Neural crest cell (in vitro differentiated cells): ENCODE results near the gene DNAJC9. TPM values are rescaled to one million over a fixed set of nuclear protein-coding genes. Genes with fewer than 3 reads are reported as not detected.
A peak's percentile ranks its signal among the peaks of the same experiment; 100 is the strongest.

Experiments used
- DNase-seq: peaks from one replicate; pipeline ENCODE4 v3.0.0; 2021; ENCODE audit warnings: low read depth, mixed read lengths, low spot score
- H3K27ac Mint-ChIP-seq: one replicate; pipeline ENCODE4 v1.8.0; 2021; ENCODE audit warnings: mild to moderate bottlenecking, mixed read lengths; ENCODE audit not compliant: unreplicated experiment
- H3K27me3 Mint-ChIP-seq: 2 replicates; pipeline ENCODE4 v1.8.0; 2021; ENCODE audit warnings: low read depth, mild to moderate bottlenecking, mixed read lengths
- H3K36me3 Mint-ChIP-seq: 2 replicates; pipeline ENCODE4 v1.8.0; 2021; ENCODE audit warnings: low read depth, mild to moderate bottlenecking, mixed read lengths
- H3K4me1 Mint-ChIP-seq: 2 replicates; pipeline ENCODE4 v1.8.0; 2021; ENCODE audit warnings: mixed read lengths
- H3K4me3 Mint-ChIP-seq: one replicate; pipeline ENCODE4 v1.8.0; 2021; ENCODE audit warnings: mild to moderate bottlenecking, mixed read lengths
- H3K9me3 Mint-ChIP-seq: 2 replicates; pipeline ENCODE4 v1.8.0; 2021; ENCODE audit warnings: mixed read lengths
- total RNA-seq: library from RNA; stranded (reverse); gene quantifications from 2 replicates; pipeline ENCODE4 v1.2.1, GENCODE V29; 2021
- TF ChIP-seq, protein P1 (sequence below): fragments of 200-600 bp; sonication (generic); conservative IDR thresholded peaks from 2 replicates; pipeline ENCODE4 v1.5.0; 2021; ENCODE audit warnings: antibody characterized with exemption, mild to moderate bottlenecking

Gene DNAJC9
- total RNA-seq, 1 donor from 2014 or later = 74.8 TPM

DNA sequence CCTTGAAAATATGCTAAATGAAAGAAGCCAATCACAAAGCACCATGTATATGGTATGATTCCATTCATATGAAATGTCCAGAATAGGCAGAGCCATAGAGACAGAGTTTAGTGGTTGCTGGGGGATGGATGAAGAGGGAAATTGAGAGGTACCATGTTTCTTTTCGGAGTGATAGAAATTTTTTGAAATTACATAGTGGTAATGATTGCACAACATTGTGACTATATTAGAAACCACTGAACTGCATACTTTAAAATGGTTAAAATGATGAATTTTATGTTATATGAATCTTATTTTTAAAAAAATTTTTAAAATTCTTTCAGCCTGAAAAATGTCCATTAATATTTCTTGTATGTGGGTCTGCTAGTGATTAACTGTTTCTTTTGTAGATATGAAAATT lies 26.1 kb downstream of the DNAJC9 start:
- H3K4me1 Mint-ChIP-seq = no peaks in the 10 kb centered on the region
- H3K27ac Mint-ChIP-seq = no peak overlapping the region
- no peaks in the 10 kb centered on the region for H3K9me3 Mint-ChIP-seq
- TF ChIP-seq, protein P1, sequence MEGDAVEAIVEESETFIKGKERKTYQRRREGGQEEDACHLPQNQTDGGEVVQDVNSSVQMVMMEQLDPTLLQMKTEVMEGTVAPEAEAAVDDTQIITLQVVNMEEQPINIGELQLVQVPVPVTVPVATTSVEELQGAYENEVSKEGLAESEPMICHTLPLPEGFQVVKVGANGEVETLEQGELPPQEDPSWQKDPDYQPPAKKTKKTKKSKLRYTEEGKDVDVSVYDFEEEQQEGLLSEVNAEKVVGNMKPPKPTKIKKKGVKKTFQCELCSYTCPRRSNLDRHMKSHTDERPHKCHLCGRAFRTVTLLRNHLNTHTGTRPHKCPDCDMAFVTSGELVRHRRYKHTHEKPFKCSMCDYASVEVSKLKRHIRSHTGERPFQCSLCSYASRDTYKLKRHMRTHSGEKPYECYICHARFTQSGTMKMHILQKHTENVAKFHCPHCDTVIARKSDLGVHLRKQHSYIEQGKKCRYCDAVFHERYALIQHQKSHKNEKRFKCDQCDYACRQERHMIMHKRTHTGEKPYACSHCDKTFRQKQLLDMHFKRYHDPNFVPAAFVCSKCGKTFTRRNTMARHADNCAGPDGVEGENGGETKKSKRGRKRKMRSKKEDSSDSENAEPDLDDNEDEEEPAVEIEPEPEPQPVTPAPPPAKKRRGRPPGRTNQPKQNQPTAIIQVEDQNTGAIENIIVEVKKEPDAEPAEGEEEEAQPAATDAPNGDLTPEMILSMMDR = no peak
- H3K36me3 Mint-ChIP-seq = peaks cover 24% of the 10 kb centered on the region
- H3K4me3 Mint-ChIP-seq = no peak overlapping the region
- no peaks in the 10 kb centered on the region for H3K27me3 Mint-ChIP-seq
- DNase-seq = no peak

DNA sequence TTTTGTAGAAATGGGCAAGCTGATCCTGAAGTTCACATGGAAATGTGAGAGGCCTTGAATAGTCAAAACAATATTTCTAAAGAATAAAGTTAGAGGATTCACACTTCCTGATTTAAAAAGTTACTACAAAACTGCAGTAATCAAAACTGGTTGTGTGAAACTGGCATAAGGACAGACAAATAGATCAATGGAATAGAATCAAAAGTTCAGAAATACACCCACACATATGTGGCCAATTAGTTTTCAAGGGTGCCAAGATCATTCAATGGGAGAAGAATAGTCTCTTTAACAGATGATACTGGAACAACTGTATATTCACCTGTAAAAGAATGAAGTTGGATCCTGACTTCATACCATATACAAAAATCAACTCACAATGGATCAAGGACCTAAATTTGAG lies 27.7 kb downstream of the DNAJC9 start:
- H3K36me3 Mint-ChIP-seq = peaks cover 29% of the 10 kb centered on the region
- H3K27me3 Mint-ChIP-seq = no peaks in the 10 kb centered on the region
- TF ChIP-seq, protein P1 = no peak
- no peak for DNase-seq
- no peaks in the 10 kb centered on the region for H3K4me1 Mint-ChIP-seq
- H3K9me3 Mint-ChIP-seq = no peaks in the 10 kb centered on the region
- H3K4me3 Mint-ChIP-seq = no peak overlapping the region
- H3K27ac Mint-ChIP-seq = no peak overlapping the region

GRCh38 chr10:73218431-73219191 lies 28.4 kb downstream of the DNAJC9 start:
- Mint-ChIP-seq H3K9me3 (no peaks in the 10 kb centered on the region), H3K27me3 (no peaks in the 10 kb centered on the region), H3K4me1 (no peaks in the 10 kb centered on the region), H3K36me3 (peaks cover 29% of the 10 kb centered on the region), H3K4me3 (no peak overlapping the region), H3K27ac (no peak overlapping the region)
- no peak for DNase-seq
- TF ChIP-seq, protein P1 = peak; percentile 57

DNA sequence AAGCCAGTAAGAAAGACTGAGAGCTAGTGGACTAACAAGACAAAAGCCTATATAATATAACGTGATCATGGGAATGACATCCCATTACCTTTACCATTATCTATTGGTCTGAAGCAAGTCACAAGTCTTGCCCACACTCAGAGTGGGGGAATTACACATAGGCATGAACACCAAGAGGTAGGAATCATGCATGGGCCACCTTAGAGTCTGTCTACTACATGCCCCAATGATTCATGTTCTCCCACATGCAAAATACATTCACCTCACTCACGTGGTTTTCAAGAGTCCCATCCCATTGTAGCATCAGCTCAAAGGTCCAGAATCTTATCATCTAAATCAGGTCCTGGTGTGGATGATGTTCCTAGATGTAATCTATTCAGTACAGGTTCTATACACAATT lies 29.4 kb downstream of the DNAJC9 start:
- no peak for DNase-seq
- Mint-ChIP-seq H3K4me1 (no peaks in the 10 kb centered on the region), H3K36me3 (peaks cover 31% of the 10 kb centered on the region), H3K27me3 (no peaks in the 10 kb centered on the region), H3K4me3 (no peak overlapping the region), H3K9me3 (no peaks in the 10 kb centered on the region), H3K27ac (no peak overlapping the region)
- TF ChIP-seq, protein P1 = no peak

DNA sequence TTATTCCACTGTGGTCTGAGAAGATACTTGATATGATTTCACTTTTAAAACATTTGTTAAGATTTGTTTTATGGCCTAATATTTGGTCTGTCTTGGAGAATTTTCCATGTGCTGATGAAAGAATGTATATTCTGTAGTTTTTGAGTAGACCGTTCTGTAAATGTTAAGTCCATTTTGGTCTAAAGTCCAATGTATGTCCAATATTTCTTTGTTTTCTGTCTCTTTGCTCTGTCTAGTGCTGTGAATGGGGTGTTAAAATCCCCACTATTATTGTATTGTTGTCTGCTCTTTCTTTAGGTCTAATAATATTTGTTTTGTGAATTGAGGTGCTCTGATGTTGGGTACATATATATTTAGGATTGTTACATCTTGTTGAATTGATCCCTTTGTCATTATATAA lies 31.3 kb downstream of the DNAJC9 start:
- Mint-ChIP-seq H3K27me3 (no peaks in the 10 kb centered on the region), H3K27ac (no peak overlapping the region), H3K9me3 (no peaks in the 10 kb centered on the region), H3K4me1 (no peaks in the 10 kb centered on the region), H3K4me3 (no peak overlapping the region), H3K36me3 (peaks cover 29% of the 10 kb centered on the region)
- DNase-seq = no peak
- TF ChIP-seq, protein P1 = no peak
